HCT116 (cell line): ENCODE results near the gene HMGCLL1.

Experiments used
- ATF3 ChIP-seq: IDR thresholded peaks from 2 replicates; pipeline ENCODE4 v1.6.1; 2012
- CEBPB ChIP-seq: IDR thresholded peaks from 2 replicates; pipeline ENCODE4 v1.6.1; 2012; ENCODE audit warnings: low read depth
- CTCF ChIP-seq, 3 experiments: fragments of 200-600 bp in 1 of 3; sonication (generic) in 1 of 3; IDR thresholded peaks in 2 of 3; conservative IDR thresholded peaks in 1 of 3; 2 replicates each; pipeline ENCODE4 v1.5.1; 2012 to 2017; ENCODE audit warnings: low read depth in 2 of 3, low read length in 2 of 3, antibody characterized with exemption in 1 of 3, borderline replicate concordance in 1 of 3, control low read depth in 1 of 3, mild to moderate bottlenecking in 1 of 3, mixed read lengths in 1 of 3, mixed run types in 1 of 3, moderate library complexity in 1 of 3; ENCODE audit not compliant: insufficient read depth in 1 of 3
- EZH2 ChIP-seq: fragments of 200-600 bp; sonication (generic); IDR thresholded peaks from 2 replicates; pipeline ENCODE4 v1.6.1; 2017; ENCODE audit warnings: antibody characterized with exemption, mixed run types
- FOSL1 ChIP-seq: IDR thresholded peaks from 2 replicates; pipeline ENCODE4 v1.6.1; 2012; ENCODE audit warnings: low read depth
- MAX ChIP-seq: IDR thresholded peaks from 2 replicates; pipeline ENCODE4 v1.6.1; 2012
- POLR2A ChIP-seq: IDR thresholded peaks from 2 replicates; pipeline ENCODE4 v1.7.0; 2011; ENCODE audit warnings: borderline replicate concordance; ENCODE audit not compliant: insufficient read depth, insufficient read length; ENCODE audit errors: extremely low read depth
- RAD21 ChIP-seq: IDR thresholded peaks from 2 replicates; pipeline ENCODE4 v1.6.1; 2012; ENCODE audit warnings: low read depth, mild to moderate bottlenecking
- REST ChIP-seq: IDR thresholded peaks from 2 replicates; pipeline ENCODE4 v1.6.1; 2012; ENCODE audit warnings: low read depth
- SIN3A ChIP-seq: IDR thresholded peaks from 2 replicates; pipeline ENCODE4 v1.6.1; 2012; ENCODE audit warnings: low read depth
- YY1 ChIP-seq: IDR thresholded peaks from 2 replicates; pipeline ENCODE4 v1.6.1; 2011; ENCODE audit warnings: low read length, low read depth, moderate library complexity, mild to moderate bottlenecking; ENCODE audit not compliant: insufficient replicate concordance; ENCODE audit errors: extremely low read depth
- ZBTB33 ChIP-seq: IDR thresholded peaks from 2 replicates; pipeline ENCODE4 v1.6.1; 2011; ENCODE audit warnings: mild to moderate bottlenecking, low read length, moderate library complexity; ENCODE audit not compliant: insufficient replicate concordance; ENCODE audit errors: extremely low read depth

GRCh38 chr6:55450005-55450404, 129.0 kb downstream of the HMGCLL1 start:
- TF ChIP-seq SIN3A, result no peak
- no peak for TF ChIP-seq CTCF (IDR thresholded peaks at IDR 0.05 in 2 of 3, conservative IDR thresholded peaks at IDR 0.05 in 1 of 3; ENCODE audit: borderline replicate concordance in 1 of 3, insufficient read depth in 1 of 3, low read depth in 2 of 3, low read length in 2 of 3)
- TF ChIP-seq YY1, result no peak
- TF ChIP-seq MAX, result no peak
- no peak for TF ChIP-seq RAD21
- TF ChIP-seq POLR2A, result no peak
- TF ChIP-seq ATF3, result no peak
- no peak for TF ChIP-seq REST
- no peak for TF ChIP-seq ZBTB33
- no peak for TF ChIP-seq EZH2
- TF ChIP-seq FOSL1, result no peak
- TF ChIP-seq CEBPB, result no peak
